SU-DHL-6 (cell line): ENCODE results near the gene DYNC1I2.
"Not testable (repeated sequence)": the region's sequence is repeated elsewhere in the genome, so short reads cannot be mapped to it uniquely, and the experiment has no call there.

Source experiments
- H2AFZ ChIP-seq: fragments of 200-600 bp; sonication (generic); 2 replicates; pipeline ENCODE4 v1.6.1; 2014; ENCODE audit warnings: low read depth, mild to moderate bottlenecking, moderate library complexity, mixed read lengths, antibody characterized with exemption, low read length; ENCODE audit not compliant: severe bottlenecking
- H3F3A ChIP-seq: fragments of 200-600 bp; shearing (Covaris generic); 2 replicates; pipeline ENCODE4 v1.6.0; 2016; ENCODE audit warnings: antibody characterized with exemption, mild to moderate bottlenecking; ENCODE audit not compliant: insufficient read depth
- H3K27ac ChIP-seq: fragments of 200-600 bp; sonication (generic); 2 replicates; pipeline ENCODE4 v1.5.1; 2016; ENCODE audit warnings: low read depth, mild to moderate bottlenecking, low read length, moderate library complexity, mixed read lengths
- H3K27me3 ChIP-seq: fragments of 200-600 bp; sonication (generic), shearing (Covaris generic); 2 replicates; pipeline ENCODE4 v1.6.0; 2014; ENCODE audit warnings: mild to moderate bottlenecking, low read length
- H3K36me3 ChIP-seq: fragments of 200-600 bp; sonication (generic); 2 replicates; pipeline ENCODE4 v1.6.1; 2014; ENCODE audit warnings: mild to moderate bottlenecking, low read length, mixed read lengths
- H3K4me2 ChIP-seq: fragments of 300-600, 200-600 bp; shearing (Covaris generic), sonication (generic); 2 replicates; pipeline ENCODE4 v1.6.0; 2014; ENCODE audit warnings: low read length, low read depth, mild to moderate bottlenecking; ENCODE audit not compliant: poor library complexity, severe bottlenecking
- H3K4me3 ChIP-seq: fragments of 200-600 bp; sonication (generic); 2 replicates; pipeline ENCODE4 v1.5.1; 2014; ENCODE audit warnings: antibody characterized with exemption, low read length, mild to moderate bottlenecking, mixed read lengths; ENCODE audit not compliant: insufficient read depth, poor library complexity, severe bottlenecking
- H3K79me2 ChIP-seq: fragments of 200-600 bp; sonication (generic); 2 replicates; pipeline ENCODE4 v1.6.1; 2014; ENCODE audit warnings: mild to moderate bottlenecking, low read length, moderate library complexity; ENCODE audit not compliant: insufficient read depth
- H3K9ac ChIP-seq: fragments of 200-600 bp; sonication (generic); 2 replicates; pipeline ENCODE4 v1.7.0; 2014; ENCODE audit warnings: mild to moderate bottlenecking, low read length
- H3K9me2 ChIP-seq: fragments of 200-600 bp; sonication (generic); replicated peaks from 2 replicates; pipeline ENCODE4 v1.6.1; 2014; ENCODE audit warnings: low read length; ENCODE audit not compliant: insufficient read depth
- H3K9me3 ChIP-seq: fragments of 200-600 bp; sonication (generic); 2 replicates; pipeline ENCODE4 v1.6.1; 2014; ENCODE audit warnings: low read length, mixed read lengths; ENCODE audit not compliant: insufficient read depth
- H4K20me1 ChIP-seq: fragments of 200-600 bp; sonication (generic); 2 replicates; pipeline ENCODE4 v1.6.1; 2014; ENCODE audit warnings: low read depth, mild to moderate bottlenecking, antibody characterized with exemption, low read length, moderate library complexity, mixed read lengths
- CTCF ChIP-seq: fragments of 200-600 bp; sonication (generic); IDR thresholded peaks from one replicate; pipeline ENCODE4 v1.5.1; 2017; ENCODE audit warnings: antibody characterized with exemption, mild to moderate bottlenecking, low read length, moderate library complexity; ENCODE audit not compliant: insufficient read depth, poor library complexity, severe bottlenecking
- EZH2phosphoT487 ChIP-seq: fragments of 200-600 bp; sonication (generic), shearing (Covaris generic); conservative IDR thresholded peaks from 2 replicates; pipeline ENCODE4 v1.6.1; 2018; ENCODE audit warnings: mild to moderate bottlenecking, antibody characterized with exemption, low read length, moderate library complexity, mixed read lengths

The DYNC1I2 gene

GRCh38 chr2:171754254-171754939, 67.1 kb downstream of the DYNC1I2 start:
- 0 out of 2 replicates have a peak, but pooled peaks cover 8% of the 10 kb centered on the region for H3K36me3 ChIP-seq
- no peaks in the 10 kb centered on the region for H3K9me2 ChIP-seq
- H3K79me2 ChIP-seq = no peaks in the 10 kb centered on the region
- no peaks in the 10 kb centered on the region for H3K27me3 ChIP-seq
- no peak overlapping the region for H3K9ac ChIP-seq
- H3K9me3 ChIP-seq = no peaks in the 10 kb centered on the region
- no peaks in the 10 kb centered on the region for H3F3A ChIP-seq
- H4K20me1 ChIP-seq = no peaks in the 10 kb centered on the region
- H2AFZ ChIP-seq = no peak overlapping the region
- no peak overlapping the region for H3K4me2 ChIP-seq
- no peak overlapping the region for H3K4me3 ChIP-seq
- no peak overlapping the region for H3K27ac ChIP-seq
- TF ChIP-seq EZH2phosphoT487 (no peak), CTCF (no peak)

- not testable (repeated sequence) for H4K20me1 ChIP-seq, H3K4me3 ChIP-seq, H3K36me3 ChIP-seq, H3K9me3 ChIP-seq, H3K9me2 ChIP-seq, H3K4me2 ChIP-seq, H3K9ac ChIP-seq, H2AFZ ChIP-seq, H3K79me2 ChIP-seq, H3F3A ChIP-seq, H3K27me3 ChIP-seq, H3K27ac ChIP-seq
Observed at GRCh38 chr2:171758762-171759161, 71.5 kb downstream of the DYNC1I2 start.

GRCh38 chr2:171761176-171761575, 73.9 kb downstream of the DYNC1I2 start:
- H3K9me2 ChIP-seq, H3F3A ChIP-seq, H3K9ac ChIP-seq, H3K27ac ChIP-seq, H3K4me2 ChIP-seq, H2AFZ ChIP-seq, H3K27me3 ChIP-seq, H4K20me1 ChIP-seq, H3K9me3 ChIP-seq, H3K79me2 ChIP-seq, H3K4me3 ChIP-seq, H3K36me3 ChIP-seq: not testable (repeated sequence)

GRCh38 chr2:171762879-171763573, 75.8 kb downstream of the DYNC1I2 start:
- Histone ChIP-seq H3K36me3 (no peaks in the 10 kb centered on the region; the same call in 1 of the 2 replicates), H2AFZ (no peak overlapping the region), H3K9me3 (no peaks in the 10 kb centered on the region), H3K4me3 (no peak overlapping the region), H3K9ac (no peak overlapping the region), H3K27me3 (no peaks in the 10 kb centered on the region), H3K9me2 (no peaks in the 10 kb centered on the region), H4K20me1 (no peaks in the 10 kb centered on the region), H3K27ac (no peak overlapping the region), H3K4me2 (no peak overlapping the region), H3K79me2 (no peaks in the 10 kb centered on the region), H3F3A (no peaks in the 10 kb centered on the region)
- TF ChIP-seq EZH2phosphoT487 (no peak), CTCF (no peak)
